ENCODE results near the gene PXYLP1.
A peak's percentile ranks its signal among the peaks of the same experiment; 100 is the strongest.
"Not testable (repeated sequence)": the region's sequence is repeated elsewhere in the genome, so short reads cannot be mapped to it uniquely, and the experiment has no call there.

PXYLP1 gene

GRCh38 chr3:141274411-141275031, 42.9 kb downstream of the PXYLP1 start:
- no peak for DNase-seq

DNA sequence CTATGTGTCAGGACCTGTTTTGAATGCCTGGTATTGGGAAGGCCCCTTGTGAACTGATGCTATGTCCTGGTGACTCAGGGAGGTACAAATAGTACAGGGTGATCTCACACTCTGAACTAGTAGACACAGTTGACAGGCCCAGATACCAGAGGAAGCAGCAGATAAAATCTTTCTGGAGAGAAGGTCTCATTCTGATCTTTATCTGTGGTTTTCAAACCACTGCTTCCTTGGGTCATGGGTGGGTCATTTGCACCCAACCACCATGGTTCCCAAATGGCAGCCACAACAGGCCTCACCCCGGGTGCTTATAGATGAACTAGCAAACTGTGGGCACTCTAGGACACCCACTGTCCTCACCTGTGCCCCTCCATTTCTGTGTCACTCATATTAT, 43.4 kb downstream of the PXYLP1 start:
- peak; percentile 78 for DNase-seq

DNA sequence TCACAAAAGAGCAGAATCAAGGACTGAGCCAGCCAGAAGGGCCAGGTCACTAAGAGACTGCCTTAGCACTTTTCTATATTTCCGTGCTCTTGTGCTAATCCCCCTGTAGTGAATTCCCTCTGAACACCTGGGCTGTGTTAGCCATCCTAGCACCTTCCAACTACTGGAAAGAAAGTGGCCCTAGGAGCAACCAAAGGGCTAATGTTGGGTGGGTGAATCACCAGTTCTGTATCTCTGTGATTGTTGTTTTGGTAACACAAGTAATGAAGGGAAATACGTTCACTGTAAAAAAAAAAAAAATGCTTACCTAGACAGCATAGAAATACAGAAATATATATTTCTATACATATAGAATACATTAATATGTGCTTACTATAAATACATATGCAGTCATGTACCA, 43.9 kb downstream of the PXYLP1 start:
- DNase-seq, result peak; percentile 15

- DNase-seq, result peak; percentile 30
These were observed 44.3 kb downstream of the PXYLP1 start for GRCh38 chr3:141275973-141276372.

DNA sequence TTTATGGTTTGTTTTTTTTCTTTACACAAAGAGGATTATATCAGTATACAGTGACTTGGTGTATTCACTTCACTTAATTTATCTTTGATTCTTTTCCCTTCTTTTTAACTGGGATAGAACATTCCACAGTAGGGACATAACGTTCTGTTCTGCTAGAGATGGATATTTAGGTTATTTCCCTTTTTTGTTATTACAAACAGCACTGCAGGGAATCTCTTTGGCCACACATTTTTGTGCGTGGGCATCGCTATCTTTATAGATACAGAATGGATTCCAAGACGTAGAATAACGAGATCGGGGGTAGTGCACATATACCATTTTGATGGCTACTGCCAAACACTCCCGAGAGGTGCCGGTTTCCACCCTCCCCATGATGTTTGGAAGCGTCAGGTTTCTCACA, 44.8 kb downstream of the PXYLP1 start:
- DNase-seq, result no peak

DNA sequence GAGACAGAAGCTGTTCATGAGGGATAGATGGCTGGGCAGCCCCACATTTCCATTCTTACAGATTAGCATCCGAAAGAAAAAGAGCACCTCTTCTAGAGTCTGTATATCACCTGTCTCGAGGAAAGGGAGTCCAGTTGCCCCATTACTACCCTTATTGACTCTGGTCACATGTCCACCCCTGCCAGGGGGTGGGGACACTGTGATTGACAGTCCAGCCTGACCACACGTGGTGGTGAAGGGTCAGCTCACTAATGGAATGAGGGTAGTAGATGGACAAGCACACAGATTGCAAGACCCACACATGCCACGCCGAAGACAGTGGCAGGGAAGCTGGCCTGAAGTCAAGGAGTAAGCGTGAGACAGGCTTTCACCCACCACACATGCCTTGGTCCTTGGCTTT, 45.8 kb downstream of the PXYLP1 start:
- DNase-seq, result no peak

GRCh38 chr3:141278196-141279076, 46.8 kb downstream of the PXYLP1 start:
- peak; percentile 38 for DNase-seq

GRCh38 chr3:141279077-141279967, 47.7 kb downstream of the PXYLP1 start:
- peak; percentile 38 for DNase-seq

DNA sequence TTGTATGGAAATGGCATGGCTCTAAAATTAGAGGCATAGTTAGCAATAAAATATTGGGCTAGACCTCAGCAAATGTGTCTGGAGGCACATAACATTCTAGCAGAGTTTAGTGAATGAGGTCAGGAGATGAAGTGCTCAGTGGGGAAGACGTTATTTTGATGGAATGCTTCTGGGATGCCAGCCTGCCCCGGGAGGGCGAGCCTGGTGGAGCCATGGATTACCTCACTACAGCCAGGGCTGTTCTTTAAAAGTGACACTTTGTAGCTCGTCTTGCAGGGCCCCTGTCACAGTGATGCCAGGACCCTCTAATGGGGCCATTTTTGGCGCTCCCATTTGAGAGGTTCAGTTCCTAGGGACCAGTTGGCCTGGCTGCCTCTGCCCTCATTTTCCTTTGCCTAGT, 48.5 kb downstream of the PXYLP1 start:
- DNase-seq, result peak; percentile 66

DNA sequence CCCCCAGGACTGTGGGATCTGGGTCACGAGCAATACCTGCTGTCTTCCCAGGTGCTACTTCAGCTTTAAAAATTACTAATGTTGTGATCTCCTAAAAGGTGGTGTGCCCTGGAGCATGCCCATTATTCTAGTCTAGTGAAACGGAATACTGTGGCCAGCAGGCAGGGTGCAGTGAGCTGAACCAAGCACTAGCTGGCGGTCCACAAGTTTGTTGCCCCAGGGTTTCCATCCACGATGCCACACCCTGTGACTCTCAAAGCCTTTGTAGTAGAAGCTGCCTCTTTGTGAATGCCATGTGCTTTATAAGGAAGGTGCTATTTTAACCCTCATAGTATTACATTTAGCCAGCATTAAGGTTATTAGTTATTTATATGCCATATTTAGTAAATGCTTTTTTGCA, 49.1 kb downstream of the PXYLP1 start:
- DNase-seq, result no peak

DNA sequence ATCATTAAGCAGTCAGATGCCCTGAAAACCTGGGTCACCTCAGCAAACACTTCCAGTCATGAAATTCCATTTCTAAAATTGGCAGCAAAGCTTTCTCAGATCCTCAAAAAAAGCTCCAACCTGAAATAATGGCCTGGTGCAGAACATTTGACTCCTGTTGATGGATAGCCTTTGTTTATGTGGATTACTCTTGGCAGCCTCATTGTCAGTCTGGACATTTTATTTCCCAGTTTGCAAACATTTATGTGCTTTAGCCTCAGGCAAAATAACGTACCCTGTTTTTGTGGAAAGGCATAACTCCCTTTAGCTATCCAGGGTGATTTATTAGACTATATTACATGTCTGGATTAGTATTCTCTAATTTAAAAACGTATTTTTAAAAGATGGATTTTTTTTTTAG, 53.9 kb downstream of the PXYLP1 start:
- DNase-seq, result no peak

DNA sequence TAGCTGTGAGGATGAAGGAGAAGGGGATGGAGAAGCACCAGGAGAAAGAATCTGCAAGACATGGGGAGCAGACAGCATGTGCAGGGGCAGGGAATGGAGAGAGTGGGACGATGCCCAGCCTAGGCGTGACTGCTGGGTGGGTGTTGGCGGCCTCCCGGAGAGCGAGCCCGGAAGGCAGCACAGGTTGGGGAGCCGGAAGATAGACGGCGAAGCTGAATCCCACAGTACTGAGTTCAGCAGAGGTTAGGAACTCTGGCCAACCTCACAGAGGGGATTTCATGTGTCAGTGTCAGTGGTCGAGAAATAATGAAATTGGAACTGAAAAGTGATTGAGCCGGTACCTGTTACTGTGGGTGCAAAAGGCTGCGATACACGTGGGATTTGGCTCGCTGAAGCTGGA, 55.2 kb downstream of the PXYLP1 start:
- no peak for DNase-seq

GRCh38 chr3:141287326-141287725, 55.7 kb downstream of the PXYLP1 start:
- DNase-seq, result no peak

DNA sequence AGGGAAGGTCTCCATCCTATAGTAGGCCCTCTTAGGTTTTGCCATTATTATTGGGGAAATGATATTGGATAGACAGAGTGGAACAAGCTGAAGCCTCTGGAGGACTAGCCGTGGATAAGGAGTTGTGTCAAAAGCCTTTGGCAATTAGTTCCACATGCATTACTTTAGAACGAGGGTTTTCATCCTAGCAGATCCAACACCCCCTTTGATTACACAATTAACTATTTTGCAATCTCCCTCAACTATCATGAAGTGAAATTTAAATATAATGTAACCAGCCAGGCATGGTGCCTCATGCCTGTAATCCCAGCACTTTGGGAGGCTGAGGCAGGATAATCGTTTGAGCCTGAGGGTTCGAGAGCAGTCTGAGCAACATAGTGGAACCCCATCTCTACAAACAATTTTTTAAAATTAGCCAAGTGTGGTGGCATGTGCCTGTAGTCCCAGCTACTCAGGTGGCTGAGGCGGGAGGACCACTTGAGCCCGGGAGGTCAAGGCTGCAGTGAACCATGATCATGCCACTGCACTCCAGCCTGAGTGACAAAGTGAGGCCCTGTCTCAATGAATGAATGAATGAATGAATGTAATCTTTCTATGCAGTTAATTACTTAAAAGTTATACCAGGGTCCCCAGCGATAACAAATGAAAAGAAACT, 56.8 kb downstream of the PXYLP1 start:
- DNase-seq, result no peak

- no peak for DNase-seq
These were observed 57.7 kb downstream of the PXYLP1 start for GRCh38 chr3:141289228-141289772.

DNA sequence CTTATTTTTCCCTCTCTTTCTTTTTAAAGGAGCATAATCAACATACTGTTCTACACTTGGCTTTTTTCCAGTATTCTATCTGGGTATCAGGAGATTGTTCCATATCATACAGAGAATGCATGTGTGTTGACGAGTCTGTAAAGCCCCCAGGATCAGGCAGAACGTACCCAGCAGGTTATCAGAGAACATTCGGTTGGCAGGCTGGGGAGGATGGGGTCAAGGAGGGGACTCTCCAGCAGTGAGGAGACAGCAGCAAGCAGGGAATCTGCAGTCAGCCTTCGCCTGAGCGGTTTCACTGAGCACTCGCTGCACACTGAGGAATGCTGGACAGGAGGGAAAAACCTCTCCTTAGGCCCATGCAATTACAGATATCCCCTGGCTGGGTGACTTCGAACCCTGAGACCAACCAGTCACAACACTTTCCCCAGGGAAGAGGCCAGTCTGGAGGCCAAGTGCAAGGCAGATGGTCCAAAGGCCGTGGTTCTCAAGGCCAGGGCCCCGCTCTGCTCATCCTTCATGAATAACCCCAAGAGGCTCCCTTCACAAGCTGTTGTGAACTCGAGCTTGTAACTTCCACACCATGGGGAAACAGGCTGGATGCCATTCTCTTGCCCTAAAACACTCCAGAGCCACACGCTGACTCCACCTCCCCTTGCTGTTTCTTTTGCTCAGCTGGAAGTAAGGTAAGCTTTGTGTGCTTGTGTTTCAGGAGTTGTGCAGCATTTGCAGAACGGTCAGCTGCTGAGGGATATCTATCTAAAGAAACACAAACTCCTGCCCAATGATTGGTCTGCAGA, 60.1 kb downstream of the PXYLP1 start:
- no peak for DNase-seq

DNA sequence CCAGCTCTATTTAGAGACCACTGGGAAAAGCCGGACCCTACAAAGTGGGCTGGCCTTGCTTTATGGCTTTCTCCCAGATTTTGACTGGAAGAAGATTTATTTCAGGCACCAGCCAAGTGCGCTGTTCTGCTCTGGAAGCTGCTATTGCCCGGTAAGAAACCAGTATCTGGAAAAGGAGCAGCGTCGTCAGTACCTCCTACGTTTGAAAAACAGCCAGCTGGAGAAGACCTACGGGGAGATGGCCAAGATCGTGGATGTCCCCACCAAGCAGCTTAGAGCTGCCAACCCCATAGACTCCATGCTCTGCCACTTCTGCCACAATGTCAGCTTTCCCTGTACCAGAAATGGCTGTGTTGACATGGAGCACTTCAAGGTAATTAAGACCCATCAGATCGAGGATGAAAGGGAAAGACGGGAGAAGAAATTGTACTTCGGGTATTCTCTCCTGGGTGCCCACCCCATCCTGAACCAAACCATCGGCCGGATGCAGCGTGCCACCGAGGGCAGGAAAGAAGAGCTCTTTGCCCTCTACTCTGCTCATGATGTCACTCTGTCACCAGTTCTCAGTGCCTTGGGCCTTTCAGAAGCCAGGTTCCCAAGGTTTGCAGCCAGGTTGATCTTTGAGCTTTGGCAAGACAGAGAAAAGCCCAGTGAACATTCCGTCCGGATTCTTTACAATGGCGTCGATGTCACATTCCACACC, 60.9 kb downstream of the PXYLP1 start:
- DNase-seq, result no peak

- no peak for DNase-seq
These were observed 62.7 kb downstream of the PXYLP1 start for GRCh38 chr3:141294301-141294700.

GRCh38 chr3:141294848-141295247, 63.2 kb downstream of the PXYLP1 start:
- peak; percentile 75 for DNase-seq

DNA sequence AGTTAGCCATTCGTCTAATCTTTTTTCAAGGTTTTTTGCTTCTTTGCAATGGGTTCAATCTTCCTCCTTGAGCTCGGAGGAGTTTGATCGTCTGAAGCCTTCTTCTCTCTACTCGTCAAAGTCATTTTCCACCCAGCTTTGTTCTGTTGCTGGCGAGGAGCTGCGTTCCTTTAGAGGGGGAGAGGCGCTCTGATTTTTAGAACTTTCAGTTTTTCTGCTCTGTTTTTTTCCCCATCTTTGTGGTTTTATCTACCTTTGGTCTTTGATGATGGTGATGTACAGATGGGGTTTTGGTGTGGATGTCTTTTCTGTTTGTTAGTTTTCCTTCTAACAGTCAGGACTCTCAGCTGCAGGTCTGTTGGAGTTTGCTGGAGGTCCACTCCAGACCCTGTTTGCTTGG, 68.8 kb downstream of the PXYLP1 start:
- not testable (repeated sequence) for DNase-seq
